ENCODE results near the gene PSMB7. TPM values are rescaled to one million over a fixed set of nuclear protein-coding genes. Genes with fewer than 3 reads are reported as not detected.

The PSMB7 gene
- total and polyA plus RNA-seq, 2 of the 8 experiments (the other 6 are each of a cell fraction or from before 2014, with no cell fraction given) = 222 to 357 TPM

- Histone ChIP-seq H3K23me2 (ENCODE audit: low read depth, low read length) (no peaks in the 10 kb centered on the region), H3K4me3 (ENCODE audit: extremely low read depth in 1 of 4, insufficient read depth in 2 of 4, low read depth in 3 of 4, low read length in 4 of 4) (no peak overlapping the region), H4K20me1 (replicated peaks in 1 of 2; ENCODE audit: control insufficient read depth in 1 of 2, insufficient read depth in 2 of 2, low read length in 2 of 2) (peaks cover 3 to 20% of the 10 kb centered on the region in 2 experiments), H3K4me1 (replicated peaks in 1 of 4; ENCODE audit: control insufficient read depth in 3 of 4, insufficient read depth in 4 of 4, low read length in 3 of 4) (peaks cover 0 to 22% (median 12%) of the 10 kb centered on the region in 4 experiments; a peak in 5 of 7 replicates), H3K14ac (ENCODE audit: insufficient read length) (no peak overlapping the region), H3K4ac (replicated peaks; ENCODE audit: insufficient read length, low read depth, low read length) (no peak overlapping the region), H3K27me3 (replicated peaks in 1 of 4; ENCODE audit: control insufficient read depth in 3 of 4, extremely low read depth in 1 of 4, insufficient read depth in 3 of 4, low read length in 3 of 4) (no peaks in the 10 kb centered on the region), H3K79me2 (ENCODE audit: control insufficient read depth in 1 of 2, insufficient read depth in 2 of 2, low read length in 2 of 2) (no peaks in the 10 kb centered on the region), H4K91ac (replicated peaks; ENCODE audit: insufficient read length, low read length) (peak overlapping the region; percentile 15), H3K36me3 (ENCODE audit: control insufficient read depth in 2 of 4, insufficient read depth in 4 of 4, low read length in 3 of 4) (no peaks in the 10 kb centered on the region), H4K5ac (ENCODE audit: insufficient read length, low read depth, low read length) (no peak overlapping the region), H2BK120ac (replicated peaks; ENCODE audit: low read depth, low read length) (no peak overlapping the region), H3K23ac (ENCODE audit: insufficient read length) (no peak overlapping the region), H3K4me2 (ENCODE audit: insufficient read depth in 1 of 2, low read depth in 2 of 2, low read length in 2 of 2) (no peak overlapping the region), H4K8ac (ENCODE audit: extremely low read depth, insufficient read depth, low read length) (peak overlapping the region; percentile 53; the same call in 1 of the 2 replicates), H2AK5ac (ENCODE audit: low read depth, low read length) (0 out of 2 replicates have a peak overlapping the region, but pooled peaks have one; percentile 48), H2AFZ (ENCODE audit: low read length) (no peak overlapping the region), H2BK15ac (ENCODE audit: low read length) (peak overlapping the region; percentile 95; the same call in 1 of the 2 replicates), H3K18ac (ENCODE audit: extremely low read depth, low read length) (peak overlapping the region; percentile 78; the same call in 1 of the 2 replicates), H3K9ac (replicated peaks in 1 of 4; ENCODE audit: extremely low read depth in 1 of 4, low read depth in 3 of 4, low read length in 3 of 4) (no peak overlapping the region), H3K56ac (replicated peaks; ENCODE audit: insufficient read length, low read depth, low read length) (no peak overlapping the region), H3K79me1 (ENCODE audit: low read depth, low read length) (no peaks in the 10 kb centered on the region), H3K9me3 (ENCODE audit: insufficient read depth in 2 of 2, low read depth in 1 of 2, low read length in 1 of 2) (no peaks in the 10 kb centered on the region; a peak in 2 of 4 replicates), H3K27ac (ENCODE audit: low read depth, low read length) (no peak overlapping the region), H2BK12ac (ENCODE audit: low read depth, low read length) (0 out of 2 replicates have a peak overlapping the region, but pooled peaks have one; percentile 50), H2BK5ac (ENCODE audit: low read depth, low read length) (no peak overlapping the region), H2BK20ac (ENCODE audit: low read length) (no peak overlapping the region)
- TF ChIP-seq JUND (IDR thresholded peaks at IDR 0.05; ENCODE audit: low read length) (no peak), POLR2AphosphoS5 (IDR thresholded peaks at IDR 0.05; ENCODE audit: low read depth, low read length) (no peak), HDAC2 (IDR thresholded peaks at IDR 0.05; ENCODE audit: borderline replicate concordance in 1 of 2, low read depth in 2 of 2, low read length in 2 of 2) (no peak), SIN3A (conservative IDR thresholded peaks at IDR 0.05 in 1 of 2, IDR thresholded peaks at IDR 0.05 in 1 of 2; ENCODE audit: low read depth in 1 of 2, low read length in 2 of 2) (no peak), PHF8 (conservative IDR thresholded peaks at IDR 0.05; ENCODE audit: low read depth, low read length) (no peak)
- 94% methylated on average over 11 of the region's 11 CpGs; no CpG with 5 or more reads in 1 of the 2 experiments for WGBS, 2 experiments (ENCODE audit: extremely low coverage in 1 of 2, insufficient coverage in 1 of 2, insufficient read length in 1 of 2, insufficient replicate concordance in 2 of 2, low coverage in 1 of 2, low lambda C conversion rate in 2 of 2, missing lambda C conversion rate in 1 of 2)
- CTCF ChIA-PET (ENCODE audit: partially characterized antibody) = interaction anchor here (0.7 to 1.9 kb wide), 6 partner anchors 22 to 157 kb away, joined by 3 to 4 read pairs (median 4); no protein-coding TSS in a partner anchor
- FAIRE-seq = no peak
- POLR2A ChIA-PET (ENCODE audit: partially characterized antibody) = interaction anchor here (1.2 kb wide), 2 partner anchors 10 to 13 kb away, joined by 3 to 5 read pairs; no protein-coding TSS in a partner anchor
- no peak for DNase-seq (ENCODE audit: low read depth in 1 of 2, low spot score in 2 of 2)
Observed at GRCh38 chr9:124342402-124342775, 72.9 kb downstream of the PSMB7 start.

All from H1 (cell line).